Measurements from ENCODE around the gene GET4. TPM values are rescaled to one million over a fixed set of nuclear protein-coding genes. Genes with fewer than 3 reads are reported as not detected.

GET4 gene
- total and polyA plus RNA-seq, 10 of the 15 experiments (the other 5 are each of a cell fraction or from before 2014, with no cell fraction given), result 0.66 to 73.8 (median 34.0) TPM

- TF ChIP-seq CEBPZ (IDR thresholded peaks at IDR 0.05; ENCODE audit: low read depth, low read length), result no peak
These were observed 7.0 kb downstream of the GET4 start (continued) for GRCh38 chr7:883055-884021.

- Histone ChIP-seq H2AFZ (ENCODE audit: control insufficient read depth, low read depth, low read length) (no peak overlapping the region), H3K79me2 (ENCODE audit: control insufficient read depth, insufficient read depth, low read length) (peaks cover 40% of the 10 kb centered on the region), H3K9ac (ENCODE audit: control insufficient read depth, insufficient read depth, low read length) (no peak overlapping the region), H3K4me3 (no peak overlapping the region), H3K4me2 (ENCODE audit: control insufficient read depth, insufficient read depth) (no peak overlapping the region), H3K4me1 (ENCODE audit: control insufficient read depth, insufficient read depth, low read length) (no peaks in the 10 kb centered on the region), H3K27me3 (replicated peaks in 1 of 2; ENCODE audit: control insufficient read depth in 2 of 2, insufficient read depth in 2 of 2, low read length in 1 of 2) (no peaks in the 10 kb centered on the region), H3K27ac (ENCODE audit: control insufficient read depth, insufficient read depth) (no peak overlapping the region), H3K9me3 (replicated peaks; ENCODE audit: control insufficient read depth, insufficient read depth, low read length) (no peaks in the 10 kb centered on the region; the same call in 2 of the 3 replicates), H3K36me3 (ENCODE audit: control insufficient read depth in 2 of 2, insufficient read depth in 2 of 2, low read length in 1 of 2) (peaks cover 0 to 28% of the 10 kb centered on the region in 2 experiments; a peak in 3 of 4 replicates), H4K20me1 (ENCODE audit: control insufficient read depth, insufficient read depth) (peaks cover 3% of the 10 kb centered on the region; the same call in 1 of the 2 replicates)
- FAIRE-seq (no peak), DNase-seq (ENCODE audit: low read depth, low spot score) (no peak), ATAC-seq (no peak)
- in situ Hi-C loops (cut with MboI) (no loop called here), intact Hi-C loops (cut with micrococcal nuclease; ENCODE audit: unreplicated experiment) (no loop called here)
- BruUV-seq (replicated peaks), result no TSS peak
- CTCF ChIA-PET, result interaction anchor here (0.6 kb wide), 1 partner anchor 12 kb away, joined by 3 read pairs; no protein-coding TSS in a partner anchor
- RAD21 ChIA-PET (ENCODE audit: unreplicated experiment), result no interaction called here
- SMC1A ChIA-PET (ENCODE audit: uncharacterized antibody, unreplicated experiment), result no interaction called here
- WGBS (ENCODE audit: insufficient coverage, insufficient replicate concordance, low lambda C conversion rate, missing lambda C conversion rate), result 97% methylated on average over 29 of the region's 31 CpGs
- POLR2A ChIA-PET, result no interaction called here
- no peak for TF ChIP-seq SKIL (IDR thresholded peaks at IDR 0.05; ENCODE audit: low read depth, poor library complexity, severe bottlenecking)
- no peak for TF ChIP-seq RFX5 (IDR thresholded peaks at IDR 0.05; ENCODE audit: low read depth, low read length)
- TF ChIP-seq MYC (IDR thresholded peaks at IDR 0.05; ENCODE audit: insufficient read depth, insufficient read length, insufficient replicate concordance, low read length, severe bottlenecking), result no peak
- no peak for TF ChIP-seq NR2C2 (IDR thresholded peaks at IDR 0.05; ENCODE audit: borderline replicate concordance, control insufficient read depth, insufficient read length, low read depth)
- no peak for TF ChIP-seq HDAC2 (IDR thresholded peaks at IDR 0.05)
- no peak for TF ChIP-seq ZNF274 (IDR thresholded peaks at IDR 0.05; ENCODE audit: insufficient read depth, insufficient read length)
- no peak for TF ChIP-seq POU2F2 (IDR thresholded peaks at IDR 0.05; ENCODE audit: borderline replicate concordance, low read depth, low read length)
- no peak for TF ChIP-seq GATAD2B (conservative IDR thresholded peaks at IDR 0.05; ENCODE audit: low read depth)
- TF ChIP-seq EGR1 (IDR thresholded peaks at IDR 0.05; ENCODE audit: borderline replicate concordance in 1 of 2, low read depth in 2 of 2, low read length in 2 of 2), result no peak
- TF ChIP-seq ZNF384 (IDR thresholded peaks at IDR 0.05; ENCODE audit: borderline replicate concordance, low read depth, low read length), result no peak
- no peak for TF ChIP-seq TARDBP (IDR thresholded peaks at IDR 0.05; ENCODE audit: borderline replicate concordance)
These were observed 8.0 kb downstream of the GET4 start for GRCh38 chr7:884191-885003.
